A549 treated with AZD9567 at 1 μM for 4 hours (cell line): ENCODE data around the gene GSTT2. TPM values are rescaled to one million over a fixed set of nuclear protein-coding genes. Genes with fewer than 3 reads are reported as not detected.

Source experiments
- total RNA-seq: library from RNA; stranded (reverse); fragments of 200-300 nt; extraction: Qiagen RNA extraction; gene quantifications from 5 replicates; pipeline ENCODE4 v1.2.3, GENCODE V29; 2022; ENCODE audit not compliant: insufficient read depth

Gene GSTT2
- 0.08 to 0.16 TPM in 2 of 5 replicates, not detected in the others for total RNA-seq

DNA sequence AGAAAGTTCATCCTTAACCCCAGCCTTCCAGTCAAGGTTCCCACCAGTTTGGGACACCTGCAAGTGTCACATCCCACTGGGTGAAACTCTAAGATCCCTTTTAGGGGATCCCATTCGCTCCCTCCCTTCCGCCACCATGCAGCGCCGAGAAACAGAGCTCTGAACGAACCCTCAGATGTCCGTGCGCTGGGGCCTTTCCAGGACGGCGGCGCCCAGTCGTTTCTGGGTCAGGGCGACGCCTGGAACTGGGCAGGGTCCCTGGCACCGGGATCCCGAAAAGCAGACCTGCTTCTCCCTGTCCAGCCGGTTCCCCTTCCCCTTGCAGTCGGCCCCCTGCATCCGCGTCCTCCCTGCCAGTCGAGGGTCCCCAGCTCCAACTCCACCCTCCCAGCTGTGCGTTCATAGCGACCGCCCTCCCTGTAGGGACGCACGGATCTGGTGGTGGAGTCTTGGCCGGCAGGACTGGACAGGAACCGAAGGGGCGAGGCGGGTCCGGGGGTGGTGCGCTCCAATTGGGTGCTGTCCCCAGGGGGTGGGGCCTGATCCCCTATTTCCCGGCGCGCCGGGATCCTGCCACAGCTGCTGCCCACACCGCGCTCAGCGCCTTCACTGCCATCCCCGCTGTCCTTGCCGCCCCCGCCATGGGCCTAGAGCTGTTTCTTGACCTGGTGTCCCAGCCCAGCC lies at the start of gene GSTT2:
Gene GSTT2, plus strand, starts transcription at position 578 of the 684 bp plus-strand sequence.

DNA sequence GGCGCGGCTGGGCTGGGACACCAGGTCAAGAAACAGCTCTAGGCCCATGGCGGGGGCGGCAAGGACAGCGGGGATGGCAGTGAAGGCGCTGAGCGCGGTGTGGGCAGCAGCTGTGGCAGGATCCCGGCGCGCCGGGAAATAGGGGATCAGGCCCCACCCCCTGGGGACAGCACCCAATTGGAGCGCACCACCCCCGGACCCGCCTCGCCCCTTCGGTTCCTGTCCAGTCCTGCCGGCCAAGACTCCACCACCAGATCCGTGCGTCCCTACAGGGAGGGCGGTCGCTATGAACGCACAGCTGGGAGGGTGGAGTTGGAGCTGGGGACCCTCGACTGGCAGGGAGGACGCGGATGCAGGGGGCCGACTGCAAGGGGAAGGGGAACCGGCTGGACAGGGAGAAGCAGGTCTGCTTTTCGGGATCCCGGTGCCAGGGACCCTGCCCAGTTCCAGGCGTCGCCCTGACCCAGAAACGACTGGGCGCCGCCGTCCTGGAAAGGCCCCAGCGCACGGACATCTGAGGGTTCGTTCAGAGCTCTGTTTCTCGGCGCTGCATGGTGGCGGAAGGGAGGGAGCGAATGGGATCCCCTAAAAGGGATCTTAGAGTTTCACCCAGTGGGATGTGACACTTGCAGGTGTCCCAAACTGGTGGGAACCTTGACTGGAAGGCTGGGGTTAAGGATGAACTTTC lies 18.7 kb upstream of the GSTT2 start, which contains the start of gene GSTT2B:
Gene GSTT2B, minus strand, starts transcription at position 112 of the 688 bp plus-strand sequence. Its CDS starts 64 bp downstream, at position 48.

DNA sequence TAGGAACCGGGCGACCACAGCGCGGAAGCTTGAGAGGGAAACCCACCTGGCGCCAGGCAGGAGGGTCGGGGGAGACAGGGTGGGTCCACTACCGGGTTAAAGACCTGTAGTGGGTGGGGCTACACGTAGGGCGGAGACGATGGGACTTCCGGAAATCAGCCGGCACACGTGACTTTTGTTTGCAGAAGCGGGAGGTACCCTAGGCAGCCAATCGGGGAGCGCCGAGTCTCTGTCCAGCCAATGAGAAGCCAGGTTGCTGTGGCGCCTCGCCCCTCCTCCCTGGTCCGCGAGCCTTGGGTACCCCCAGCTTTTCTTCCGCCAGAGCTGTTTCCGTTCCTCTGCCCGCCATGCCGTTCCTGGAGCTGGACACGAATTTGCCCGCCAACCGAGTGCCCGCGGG lies 13.4 kb upstream of the GSTT2 start, which contains the start of gene DDTL:
Gene DDTL, plus strand, starts transcription at position 321 of the 400 bp plus-strand sequence. Its CDS starts 27 bp downstream, at position 348.

DNA sequence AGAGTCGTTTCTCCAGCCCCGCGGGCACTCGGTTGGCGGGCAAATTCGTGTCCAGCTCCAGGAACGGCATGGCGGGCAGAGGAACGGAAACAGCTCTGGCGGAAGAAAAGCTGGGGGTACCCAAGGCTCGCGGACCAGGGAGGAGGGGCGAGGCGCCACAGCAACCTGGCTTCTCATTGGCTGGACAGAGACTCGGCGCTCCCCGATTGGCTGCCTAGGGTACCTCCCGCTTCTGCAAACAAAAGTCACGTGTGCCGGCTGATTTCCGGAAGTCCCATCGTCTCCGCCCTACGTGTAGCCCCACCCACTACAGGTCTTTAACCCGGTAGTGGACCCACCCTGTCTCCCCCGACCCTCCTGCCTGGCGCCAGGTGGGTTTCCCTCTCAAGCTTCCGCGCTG lies 5.6 kb upstream of the GSTT2 start, which contains the start of gene DDT:
Gene DDT, minus strand, starts transcription at position 97 of the 400 bp plus-strand sequence. Its CDS starts 27 bp downstream, at position 70.

DNA sequence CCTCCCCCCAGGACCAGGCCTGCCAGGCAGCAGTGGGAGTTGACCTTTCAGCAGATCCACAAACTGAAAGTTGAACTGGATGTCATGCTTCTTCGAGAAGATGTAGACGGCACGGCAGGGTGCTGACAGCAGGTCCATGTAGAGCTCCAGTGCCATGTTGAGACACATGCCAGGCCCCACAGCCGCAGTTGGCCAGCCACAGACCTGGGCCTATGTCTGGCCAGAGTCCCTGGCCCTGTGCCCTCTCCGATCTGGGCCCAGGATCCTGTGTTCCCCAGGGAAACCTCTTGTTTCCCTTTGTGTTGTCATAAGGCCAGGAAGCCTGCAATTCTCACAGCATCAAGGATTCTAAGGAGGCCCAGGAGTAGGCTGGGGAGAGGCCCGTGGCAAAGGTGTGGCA lies 25.3 kb downstream of the GSTT2 start, which contains the start of gene GSTT4:
Gene GSTT4, minus strand, starts transcription at position 253 of the 400 bp plus-strand sequence. Its CDS starts 97 bp downstream, at position 156.

Other genes with a start within 250 kb of the GSTT2 start
- gene ZNF70, start 229.0 kb upstream of the GSTT2 start, total RNA-seq: 0.36 to 1.1 TPM (median 1.0 TPM) in 5 replicates
- gene VPREB3, start 225.7 kb upstream of the GSTT2 start, total RNA-seq: 0.56 to 1.2 TPM (median 0.66 TPM) in 4 of 5 replicates, not detected in the other
- gene C22orf15, start 217.1 kb upstream of the GSTT2 start, total RNA-seq: not detected in 5 replicates
- gene CHCHD10, start 212.2 kb upstream of the GSTT2 start, total RNA-seq: 84.4 to 197 TPM (median 181 TPM) in 5 replicates
- 0.12 to 0.26 TPM (median 0.21 TPM) in 4 of 5 replicates, not detected in the other for gene MMP11, start 207.3 kb upstream of the GSTT2 start, total RNA-seq
- gene SMARCB1, start 193.2 kb upstream of the GSTT2 start, total RNA-seq: 49.4 to 57.1 TPM (median 50.0 TPM) in 5 replicates
- 0.30 to 4.7 TPM (median 0.61 TPM) in 5 replicates for gene DERL3, start 141.1 kb upstream of the GSTT2 start, total RNA-seq
- 9.0 to 12.3 TPM (median 10.4 TPM) in 5 replicates for gene SLC2A11, start 122.3 kb upstream of the GSTT2 start, total RNA-seq
- 502 to 954 TPM (median 909 TPM) in 5 replicates for gene MIF, start 85.8 kb upstream of the GSTT2 start, total RNA-seq
- gene GSTT2B, start 18.9 kb upstream of the GSTT2 start, total RNA-seq: 0.25 to 0.52 TPM (median 0.41 TPM) in 4 of 5 replicates, not detected in the other
- 1.6 to 2.9 TPM (median 1.9 TPM) in 5 replicates for gene DDTL, start 13.2 kb upstream of the GSTT2 start, total RNA-seq
- gene DDT, start 5.7 kb upstream of the GSTT2 start, total RNA-seq: 112 to 170 TPM (median 160 TPM) in 5 replicates
- gene GSTT4, start 25.3 kb downstream of the GSTT2 start, total RNA-seq: not detected in 5 replicates
- 22.6 to 30.9 TPM (median 30.0 TPM) in 5 replicates for gene CABIN1, start 31.2 kb downstream of the GSTT2 start, total RNA-seq
- 59.8 to 76.7 TPM (median 71.3 TPM) in 5 replicates for gene SUSD2, start 201.4 kb downstream of the GSTT2 start, total RNA-seq